ENCODE results near the gene ANKRD61.
"Not testable (repeated sequence)": the region's sequence is repeated elsewhere in the genome, so short reads cannot be mapped to it uniquely, and the experiment has no call there.

The ANKRD61 gene

GRCh38 chr7:6032167-6032566 lies 991 bp downstream of the ANKRD61 start:
- DNase-seq: no peak

DNA sequence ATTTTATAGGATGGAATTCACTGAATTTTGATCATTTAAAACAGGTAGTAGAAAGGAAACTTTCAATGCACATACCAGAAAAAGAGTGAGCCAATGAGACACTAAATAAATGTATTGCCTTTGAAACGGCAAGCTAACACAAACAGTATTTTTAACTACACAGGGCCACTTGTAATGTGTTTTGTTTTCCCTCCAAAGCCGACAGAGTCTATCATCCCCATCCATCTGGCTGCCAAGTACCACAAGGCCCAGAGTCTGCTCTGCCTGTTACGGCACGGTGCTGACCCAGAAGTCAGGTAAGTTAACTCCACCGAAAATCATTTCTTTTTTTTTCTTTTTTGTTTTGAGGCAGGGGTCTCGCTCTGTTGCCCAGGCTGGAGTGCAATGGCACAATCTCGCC lies 1.5 kb downstream of the ANKRD61 start:
- DNase-seq: no peak

DNA sequence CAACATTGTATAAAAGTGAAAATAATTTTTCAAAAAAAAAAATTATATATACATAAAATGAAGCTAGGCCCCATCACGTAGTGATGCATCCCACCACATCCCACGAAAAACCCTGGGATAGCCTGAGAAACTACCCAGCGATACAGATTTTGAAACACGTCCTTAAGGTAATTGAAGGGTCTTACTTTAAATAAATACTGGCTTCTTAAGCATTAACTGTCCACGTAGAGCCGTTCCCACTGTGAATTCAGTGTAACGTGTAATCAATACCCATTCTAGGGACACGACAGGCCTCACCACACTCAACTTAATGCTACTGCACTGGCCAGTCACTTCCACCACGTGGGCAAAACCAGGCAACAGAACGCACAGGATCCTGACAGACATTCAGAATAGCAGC lies 4.0 kb downstream of the ANKRD61 start:
- no peak for DNase-seq

DNA sequence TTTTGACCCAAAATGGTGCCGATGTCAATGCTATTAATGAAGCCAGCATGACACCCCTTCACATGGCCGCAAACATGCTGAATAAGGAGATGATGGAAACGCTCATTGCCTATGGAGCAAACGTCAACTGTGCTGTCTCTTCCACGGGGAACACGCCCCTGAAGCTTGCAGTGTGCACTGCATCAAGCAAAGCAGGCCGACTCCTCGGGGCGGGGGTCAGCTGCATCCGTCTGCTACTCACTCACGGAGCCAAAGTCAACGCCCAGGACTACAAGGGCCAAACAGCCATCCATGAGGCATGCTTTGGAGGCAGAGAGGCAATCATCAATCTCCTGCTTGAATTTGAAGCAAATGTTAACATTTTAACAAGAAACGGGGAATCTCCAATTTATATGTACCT lies 4.5 kb downstream of the ANKRD61 start:
- no peak for DNase-seq

DNA sequence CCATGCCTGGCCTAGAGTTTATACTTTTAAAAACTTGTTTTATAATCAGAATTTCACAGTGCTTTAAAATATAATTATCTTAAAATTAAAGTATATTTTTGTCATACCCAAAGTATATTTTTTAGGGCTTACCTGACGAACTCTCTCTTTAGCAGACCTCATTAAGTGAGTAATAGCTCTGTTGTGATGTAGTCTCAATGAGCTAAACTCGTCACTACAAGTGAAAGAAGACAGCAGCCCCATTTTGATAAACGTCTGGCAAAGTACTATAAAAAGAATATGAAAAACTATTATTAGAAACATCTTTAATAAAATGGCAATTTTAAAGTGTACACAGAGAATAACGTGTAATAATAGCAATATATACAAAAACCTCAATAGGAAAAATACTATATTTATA lies 18.6 kb downstream of the ANKRD61 start:
- DNase-seq: no peak

DNA sequence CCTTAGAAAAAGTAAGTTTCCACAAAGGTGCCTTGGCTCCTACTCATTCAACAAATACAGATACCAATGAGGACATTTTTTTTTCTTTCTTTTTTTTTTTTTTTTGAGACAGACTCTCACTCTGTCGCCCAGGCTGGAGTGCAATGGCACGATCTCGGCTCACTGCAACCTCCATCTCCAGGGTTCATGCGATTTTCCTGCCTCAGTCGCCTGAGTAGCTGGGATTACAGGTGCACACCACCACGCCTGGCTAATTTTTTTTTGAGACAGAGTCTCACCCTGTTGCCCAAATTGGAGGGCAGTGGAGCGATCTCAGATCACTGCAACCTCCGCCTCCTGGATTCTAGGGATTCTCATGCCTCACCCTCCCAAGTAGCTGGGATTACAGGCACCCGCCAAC lies 20.0 kb downstream of the ANKRD61 start:
- DNase-seq: not testable (repeated sequence)

DNA sequence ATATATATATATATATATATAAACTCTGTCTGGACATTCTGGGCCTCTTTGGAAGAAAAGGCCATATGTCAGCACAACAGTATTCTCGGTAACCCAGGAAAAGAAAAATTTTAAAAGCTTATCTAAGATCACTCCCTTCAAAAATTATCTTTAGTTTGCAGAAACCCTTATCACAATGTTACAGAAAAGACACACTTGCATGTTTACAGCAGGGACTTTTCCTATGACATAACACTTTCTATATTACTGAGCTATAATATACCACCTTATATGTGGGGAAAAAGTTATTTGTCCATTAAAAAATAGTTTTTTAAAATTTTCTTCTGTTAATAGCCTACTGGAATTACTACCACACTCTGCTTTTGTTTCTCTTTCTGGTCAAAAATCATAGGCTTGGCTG lies 25.4 kb downstream of the ANKRD61 start:
- no peak for DNase-seq

GRCh38 chr7:6057316-6058129 lies 26.3 kb downstream of the ANKRD61 start:
- no peak for DNase-seq

GRCh38 chr7:6059941-6060340 lies 28.8 kb downstream of the ANKRD61 start:
- DNase-seq: not testable (repeated sequence)

DNA sequence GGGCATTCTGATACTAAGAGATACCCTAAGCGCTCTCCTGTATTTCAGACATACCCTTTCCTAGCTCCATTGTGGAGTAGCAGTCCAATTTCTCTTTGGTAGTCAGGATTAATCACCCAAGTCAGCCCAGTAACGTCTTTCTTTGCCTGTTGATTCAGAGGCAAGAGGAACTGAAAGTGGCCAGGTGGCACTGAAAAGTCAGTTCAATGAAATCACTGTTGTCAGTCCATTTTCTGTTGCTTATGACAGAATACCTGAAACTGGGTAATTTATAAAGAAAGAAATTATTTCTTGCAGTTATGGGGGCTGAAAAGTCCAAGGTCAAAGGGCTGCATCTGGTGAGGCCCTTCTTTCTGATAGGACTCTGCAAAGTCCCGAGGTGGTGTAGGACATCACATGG lies 40.2 kb downstream of the ANKRD61 start:
- no peak for DNase-seq

DNA sequence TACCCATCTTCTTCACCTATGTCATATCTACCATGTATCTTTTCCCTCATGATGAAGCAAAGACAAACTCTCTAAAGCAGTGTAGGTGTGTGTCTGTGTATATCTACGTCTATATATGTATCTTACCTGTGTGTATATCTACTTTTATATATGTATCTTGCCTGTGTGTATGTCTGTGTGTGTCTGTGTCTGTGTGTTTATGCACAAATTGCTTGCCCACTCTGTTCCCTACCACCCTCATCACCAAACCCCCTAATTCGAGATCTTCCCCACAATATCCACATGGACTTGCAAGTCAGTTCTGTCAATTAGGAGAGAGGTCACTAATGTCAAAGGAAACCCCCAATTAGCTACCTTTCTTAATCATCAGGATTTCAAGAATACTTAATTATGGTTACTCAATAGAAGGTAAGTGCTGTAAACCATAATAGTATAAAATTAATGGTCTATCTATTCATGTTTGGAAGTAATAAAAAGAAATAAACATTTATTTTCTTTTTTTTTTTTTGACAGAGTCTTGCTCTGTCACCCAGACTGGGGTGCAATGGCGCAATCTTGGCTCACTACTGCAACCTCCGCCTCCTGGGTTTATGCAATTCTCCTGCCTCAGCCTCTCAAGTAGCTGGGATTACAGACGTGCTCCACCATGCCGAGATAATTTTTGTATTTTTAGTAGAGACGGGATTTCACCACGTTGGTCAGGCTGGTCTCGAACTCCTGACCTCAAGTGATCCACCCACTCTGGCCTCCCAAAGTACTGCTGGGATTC lies 43.6 kb downstream of the ANKRD61 start:
- no peak for DNase-seq

DNA sequence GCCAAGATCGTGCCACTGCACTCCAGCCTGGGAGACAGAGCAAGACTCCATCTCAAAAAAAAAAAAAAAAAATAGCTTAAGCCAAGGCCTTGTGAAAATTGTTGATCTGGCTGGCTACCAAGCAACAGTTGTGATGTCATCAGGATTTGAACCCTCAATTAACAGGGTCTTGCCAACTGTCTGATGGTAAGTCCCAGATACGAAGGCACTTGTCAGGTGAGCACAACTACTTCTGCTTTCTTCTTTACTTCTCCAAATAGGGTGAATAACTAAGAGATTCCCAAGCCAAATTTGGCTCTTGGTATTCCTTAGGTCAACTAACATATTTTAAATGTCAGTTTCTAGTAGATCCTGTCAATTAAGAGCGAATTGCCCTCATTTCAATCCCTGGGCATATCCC lies 47.4 kb downstream of the ANKRD61 start:
- no peak for DNase-seq

- DNase-seq: not testable (repeated sequence)
Measured at GRCh38 chr7:6083047-6083446, 51.9 kb downstream of the ANKRD61 start.

Measured in stimulated activated CD4-positive, alpha-beta T cell treated with anti-CD3 and anti-CD28 coated beads, Interleukin-15, amount 100 ng/mL, for 24 hours (primary cell).